Stimulated activated memory B cell treated with anti-CD40 and anti-IgM and Interleukin-4, amounts not matched to agents 10 μg/mL and 1 μg/mL and 100 μg/mL, for 72 hours (primary cell): ENCODE data around the gene ZDHHC3.

Source experiments
- ATAC-seq: fragments of 150-1000 bp; cut with Tn5 transposase; 2 replicates; pipeline ENCODE4 v1.10.0; 2021
- H3K27ac Mint-ChIP-seq: one replicate; pipeline ENCODE4 v1.8.0; 2022; ENCODE audit warnings: mild to moderate bottlenecking, mixed read lengths
- H3K27me3 Mint-ChIP-seq: one replicate; pipeline ENCODE4 v1.8.0; 2022; ENCODE audit warnings: mixed read lengths
- H3K36me3 Mint-ChIP-seq: one replicate; pipeline ENCODE4 v1.8.0; 2022; ENCODE audit warnings: mixed read lengths
- H3K4me1 Mint-ChIP-seq: one replicate; pipeline ENCODE4 v1.8.0; 2022; ENCODE audit warnings: mixed read lengths
- H3K4me3 Mint-ChIP-seq: one replicate; pipeline ENCODE4 v1.8.0; 2022; ENCODE audit warnings: mild to moderate bottlenecking, moderate library complexity, mixed read lengths
- H3K9me3 Mint-ChIP-seq: one replicate; pipeline ENCODE4 v1.8.0; 2022; ENCODE audit warnings: mixed read lengths

The ZDHHC3 gene

GRCh38 chr3:44909063-44909462 is 66.9 kb downstream of the ZDHHC3 start:
- peaks cover 5% of the 10 kb centered on the region for H3K9me3 Mint-ChIP-seq
- no peaks in the 10 kb centered on the region for H3K27me3 Mint-ChIP-seq
- ATAC-seq, result no peak
- H3K36me3 Mint-ChIP-seq, result no peaks in the 10 kb centered on the region
- no peak overlapping the region for H3K4me3 Mint-ChIP-seq
- no peak overlapping the region for H3K27ac Mint-ChIP-seq
- H3K4me1 Mint-ChIP-seq, result no peaks in the 10 kb centered on the region

- no peaks in the 10 kb centered on the region for H3K27me3 Mint-ChIP-seq
- H3K36me3 Mint-ChIP-seq, result no peaks in the 10 kb centered on the region
- no peak overlapping the region for H3K27ac Mint-ChIP-seq
- H3K4me1 Mint-ChIP-seq, result no peaks in the 10 kb centered on the region
- H3K9me3 Mint-ChIP-seq, result peaks cover 5% of the 10 kb centered on the region
- no peak for ATAC-seq
- no peak overlapping the region for H3K4me3 Mint-ChIP-seq
These were observed 68.4 kb downstream of the ZDHHC3 start for GRCh38 chr3:44907612-44908011.

- Mint-ChIP-seq H3K9me3 (peaks cover 5% of the 10 kb centered on the region), H3K4me1 (no peaks in the 10 kb centered on the region), H3K36me3 (no peaks in the 10 kb centered on the region), H3K27ac (no peak overlapping the region), H3K27me3 (peaks cover under 1% of the 10 kb centered on the region), H3K4me3 (no peak overlapping the region)
- no peak for ATAC-seq
These were observed 69.0 kb downstream of the ZDHHC3 start for GRCh38 chr3:44906997-44907396.

GRCh38 chr3:44905446-44906157 is 70.4 kb downstream of the ZDHHC3 start:
- Mint-ChIP-seq H3K27ac (no peak overlapping the region), H3K9me3 (no peaks in the 10 kb centered on the region), H3K4me1 (no peaks in the 10 kb centered on the region), H3K36me3 (no peaks in the 10 kb centered on the region), H3K27me3 (peaks cover 15% of the 10 kb centered on the region), H3K4me3 (no peak overlapping the region)
- ATAC-seq, result no peak

GRCh38 chr3:44903751-44904150 is 72.2 kb downstream of the ZDHHC3 start:
- Mint-ChIP-seq H3K27ac (no peak overlapping the region), H3K4me3 (no peak overlapping the region), H3K27me3 (peaks cover 25% of the 10 kb centered on the region), H3K4me1 (no peaks in the 10 kb centered on the region), H3K36me3 (no peaks in the 10 kb centered on the region), H3K9me3 (no peaks in the 10 kb centered on the region)
- ATAC-seq, result no peak

- H3K4me1 Mint-ChIP-seq, result no peaks in the 10 kb centered on the region
- H3K27ac Mint-ChIP-seq, result no peak overlapping the region
- no peak for ATAC-seq
- H3K4me3 Mint-ChIP-seq, result no peak overlapping the region
- H3K36me3 Mint-ChIP-seq, result no peaks in the 10 kb centered on the region
- no peaks in the 10 kb centered on the region for H3K9me3 Mint-ChIP-seq
- H3K27me3 Mint-ChIP-seq, result peaks cover 25% of the 10 kb centered on the region
These were observed 72.7 kb downstream of the ZDHHC3 start for GRCh38 chr3:44903314-44903713.

- H3K27ac Mint-ChIP-seq, result no peak overlapping the region
- no peak for ATAC-seq
- no peaks in the 10 kb centered on the region for H3K9me3 Mint-ChIP-seq
- H3K27me3 Mint-ChIP-seq, result peaks cover 25% of the 10 kb centered on the region
- no peaks in the 10 kb centered on the region for H3K4me1 Mint-ChIP-seq
- no peaks in the 10 kb centered on the region for H3K36me3 Mint-ChIP-seq
- no peak overlapping the region for H3K4me3 Mint-ChIP-seq
These were observed 73.3 kb downstream of the ZDHHC3 start for GRCh38 chr3:44902628-44903027.

GRCh38 chr3:44899683-44900367 is 76.1 kb downstream of the ZDHHC3 start:
- no peaks in the 10 kb centered on the region for H3K36me3 Mint-ChIP-seq
- H3K27me3 Mint-ChIP-seq, result peaks cover 25% of the 10 kb centered on the region
- no peak overlapping the region for H3K4me3 Mint-ChIP-seq
- no peaks in the 10 kb centered on the region for H3K4me1 Mint-ChIP-seq
- H3K27ac Mint-ChIP-seq, result no peak overlapping the region
- no peak for ATAC-seq
- H3K9me3 Mint-ChIP-seq, result no peaks in the 10 kb centered on the region

- Mint-ChIP-seq H3K36me3 (no peaks in the 10 kb centered on the region), H3K4me1 (no peaks in the 10 kb centered on the region), H3K4me3 (no peak overlapping the region), H3K27ac (no peak overlapping the region), H3K9me3 (no peaks in the 10 kb centered on the region), H3K27me3 (peaks cover 19% of the 10 kb centered on the region)
- no peak for ATAC-seq
These were observed 79.5 kb downstream of the ZDHHC3 start for GRCh38 chr3:44896440-44896839.

- Mint-ChIP-seq H3K27ac (no peak overlapping the region), H3K4me3 (no peak overlapping the region)
These were observed 81.5 kb downstream of the ZDHHC3 start for GRCh38 chr3:44894485-44894884.

GRCh38 chr3:44893097-44893496 is 82.9 kb downstream of the ZDHHC3 start:
- H3K4me3 Mint-ChIP-seq, result no peak overlapping the region
- H3K27ac Mint-ChIP-seq, result no peak overlapping the region
- no peaks in the 10 kb centered on the region for H3K36me3 Mint-ChIP-seq
- H3K4me1 Mint-ChIP-seq, result no peaks in the 10 kb centered on the region
- H3K9me3 Mint-ChIP-seq, result no peaks in the 10 kb centered on the region
- H3K27me3 Mint-ChIP-seq, result peaks cover under 1% of the 10 kb centered on the region
- no peak for ATAC-seq

More at GRCh38 chr3:44894485-44894884, 81.5 kb downstream of the ZDHHC3 start:
- H3K9me3 Mint-ChIP-seq, result no peaks in the 10 kb centered on the region
- H3K36me3 Mint-ChIP-seq, result no peaks in the 10 kb centered on the region
- no peaks in the 10 kb centered on the region for H3K27me3 Mint-ChIP-seq
- ATAC-seq, result no peak
- H3K4me1 Mint-ChIP-seq, result no peaks in the 10 kb centered on the region

- Mint-ChIP-seq H3K36me3 (no peaks in the 10 kb centered on the region), H3K27ac (no peak overlapping the region), H3K4me3 (no peak overlapping the region), H3K4me1 (no peaks in the 10 kb centered on the region), H3K9me3 (no peaks in the 10 kb centered on the region), H3K27me3 (peaks cover 5% of the 10 kb centered on the region)
- no peak for ATAC-seq
These were observed 83.3 kb downstream of the ZDHHC3 start for GRCh38 chr3:44892689-44893088.

- no peak for ATAC-seq
- Mint-ChIP-seq H3K36me3 (no peaks in the 10 kb centered on the region), H3K27me3 (peaks cover 23% of the 10 kb centered on the region), H3K9me3 (no peaks in the 10 kb centered on the region), H3K4me3 (no peak overlapping the region), H3K4me1 (no peaks in the 10 kb centered on the region), H3K27ac (no peak overlapping the region)
These were observed 85.1 kb downstream of the ZDHHC3 start for GRCh38 chr3:44890852-44891251.

GRCh38 chr3:44890258-44890657 is 85.7 kb downstream of the ZDHHC3 start:
- H3K27ac Mint-ChIP-seq, result no peak overlapping the region
- ATAC-seq, result no peak
- no peaks in the 10 kb centered on the region for H3K9me3 Mint-ChIP-seq
- no peaks in the 10 kb centered on the region for H3K4me1 Mint-ChIP-seq
- H3K4me3 Mint-ChIP-seq, result no peak overlapping the region
- peaks cover 29% of the 10 kb centered on the region for H3K27me3 Mint-ChIP-seq
- H3K36me3 Mint-ChIP-seq, result no peaks in the 10 kb centered on the region

- H3K27me3 Mint-ChIP-seq, result peaks cover 52% of the 10 kb centered on the region
- no peaks in the 10 kb centered on the region for H3K36me3 Mint-ChIP-seq
- no peak for ATAC-seq
- H3K27ac Mint-ChIP-seq, result no peak overlapping the region
- no peak overlapping the region for H3K4me3 Mint-ChIP-seq
- H3K9me3 Mint-ChIP-seq, result no peaks in the 10 kb centered on the region
- no peaks in the 10 kb centered on the region for H3K4me1 Mint-ChIP-seq
These were observed 88.9 kb downstream of the ZDHHC3 start for GRCh38 chr3:44887101-44887500.

GRCh38 chr3:44886561-44886960 is 89.4 kb downstream of the ZDHHC3 start:
- peaks cover 52% of the 10 kb centered on the region for H3K27me3 Mint-ChIP-seq
- no peaks in the 10 kb centered on the region for H3K9me3 Mint-ChIP-seq
- ATAC-seq, result no peak
- no peaks in the 10 kb centered on the region for H3K36me3 Mint-ChIP-seq
- no peaks in the 10 kb centered on the region for H3K4me1 Mint-ChIP-seq
- no peak overlapping the region for H3K4me3 Mint-ChIP-seq
- no peak overlapping the region for H3K27ac Mint-ChIP-seq
